Measurements from ENCODE around the gene SWAP70.

The SWAP70 gene

GRCh38 chr11:9711454-9712307 lies 47.8 kb downstream of the SWAP70 start:
- H3K4me3 ChIP-seq (ENCODE audit: low read length) = no peak overlapping the region
- TF ChIP-seq CTCF (conservative IDR thresholded peaks at IDR 0.05; ENCODE audit: low read depth, low read length) = no peak

GRCh38 chr11:9714272-9714940 lies 50.5 kb downstream of the SWAP70 start:
- DNase-seq (ENCODE audit: low read depth) = no peak
- no peak overlapping the region for H3K4me3 ChIP-seq (ENCODE audit: low read length)
- TF ChIP-seq CTCF (conservative IDR thresholded peaks at IDR 0.05; ENCODE audit: low read depth, low read length) = no peak

More at GRCh38 chr11:9711454-9712307, 47.8 kb downstream of the SWAP70 start:
- no peak for DNase-seq (ENCODE audit: low read depth)

GRCh38 chr11:9716275-9717039 lies 52.6 kb downstream of the SWAP70 start:
- no peak for TF ChIP-seq CTCF (conservative IDR thresholded peaks at IDR 0.05; ENCODE audit: low read depth, low read length)
- no peak for DNase-seq (ENCODE audit: low read depth)
- no peak overlapping the region for H3K4me3 ChIP-seq (ENCODE audit: low read length)

- no peak overlapping the region for H3K4me3 ChIP-seq (ENCODE audit: low read length)
- no peak for DNase-seq (ENCODE audit: low read depth)
- TF ChIP-seq CTCF (conservative IDR thresholded peaks at IDR 0.05; ENCODE audit: low read depth, low read length) = no peak
Observed at GRCh38 chr11:9717040-9717357, 53.1 kb downstream of the SWAP70 start.

- no peak overlapping the region for H3K4me3 ChIP-seq (ENCODE audit: low read length)
- no peak for TF ChIP-seq CTCF (conservative IDR thresholded peaks at IDR 0.05; ENCODE audit: low read depth, low read length)
- no peak for DNase-seq (ENCODE audit: low read depth)
Observed at GRCh38 chr11:9717719-9718118, 53.8 kb downstream of the SWAP70 start.

GRCh38 chr11:9718147-9718546 lies 54.3 kb downstream of the SWAP70 start:
- no peak for DNase-seq (ENCODE audit: low read depth)
- H3K4me3 ChIP-seq (ENCODE audit: low read length) = no peak overlapping the region
- TF ChIP-seq CTCF (conservative IDR thresholded peaks at IDR 0.05; ENCODE audit: low read depth, low read length) = no peak
